H1 (cell line): ENCODE measurements around the gene CDCA7L. TPM values are rescaled to one million over a fixed set of nuclear protein-coding genes. Genes with fewer than 3 reads are reported as not detected.

Experiments used
- CTCF ChIA-PET: fragments of 300-600 bp; sonication (Branson Sonifier 250); formaldehyde crosslinking; loops from one replicate; lab custom pipeline; 2021; ENCODE audit not compliant: partially characterized antibody; lab: Charles Lee
- POLR2A ChIA-PET: fragments of 300-600 bp; sonication (Branson Sonifier 250); formaldehyde crosslinking; loops from one replicate; lab custom pipeline; 2021; ENCODE audit warnings: inconsistent platforms; ENCODE audit not compliant: partially characterized antibody; lab: Charles Lee
- DNase-seq, 2 experiments: peaks; one replicate each; pipeline versions ENCODE4 v3.0.0 to v3.0.0-alpha.2; 2010 to 2022; ENCODE audit warnings: low spot score in 2 of 2, low read depth in 1 of 2, mixed read lengths in 1 of 2
- FAIRE-seq: peaks from 2 replicates; lab custom pipeline; 2011; peaks lifted over from hg19 to GRCh38; lab: Jason Lieb, UNC
- H2AFZ ChIP-seq: 2 replicates; pipeline ENCODE4 v1.8.1; 2012; ENCODE audit warnings: low read length, inconsistent platforms
- H2AK5ac ChIP-seq: 2 replicates; pipeline ENCODE4 v1.6.1; 2013; ENCODE audit warnings: low read depth, low read length
- H2BK120ac ChIP-seq: replicated peaks from 2 replicates; pipeline ENCODE3; 2013; ENCODE audit warnings: low read depth, low read length, inconsistent platforms
- H2BK12ac ChIP-seq: 2 replicates; pipeline ENCODE4 v1.6.1; 2013; ENCODE audit warnings: low read depth, low read length
- H2BK15ac ChIP-seq: 2 replicates; pipeline ENCODE4 v1.6.1; 2013; ENCODE audit warnings: low read length
- H2BK20ac ChIP-seq: 2 replicates; pipeline ENCODE4 v1.6.1; 2013; ENCODE audit warnings: low read length
- H2BK5ac ChIP-seq: 2 replicates; pipeline ENCODE4 v1.6.1; 2013; ENCODE audit warnings: low read depth, low read length
- H3K14ac ChIP-seq: 2 replicates; pipeline ENCODE4 v1.6.1; 2013; ENCODE audit warnings: inconsistent platforms; ENCODE audit not compliant: insufficient read length
- H3K18ac ChIP-seq: 2 replicates; pipeline ENCODE4 v1.6.1; 2013; ENCODE audit warnings: low read length; ENCODE audit errors: extremely low read depth
- H3K23ac ChIP-seq: 2 replicates; pipeline ENCODE4 v1.6.1; 2013; ENCODE audit warnings: inconsistent platforms; ENCODE audit not compliant: insufficient read length
- H3K23me2 ChIP-seq: 2 replicates; pipeline ENCODE4 v1.6.1; 2013; ENCODE audit warnings: low read depth, low read length
- H3K27ac ChIP-seq: 2 replicates; pipeline ENCODE4 v1.6.1; 2011; ENCODE audit warnings: low read depth, low read length, inconsistent platforms
- H3K27me3 ChIP-seq, 4 experiments: replicated peaks in 1 of 4; 1 replicate in 1 of 4; 2 replicates in 3 of 4; pipeline versions ENCODE4 v1.6.1 to v1.8.1; 2011 to 2013; ENCODE audit warnings: low read length in 3 of 4, mild to moderate bottlenecking in 3 of 4, inconsistent platforms in 2 of 4, mixed read lengths in 2 of 4, moderate library complexity in 1 of 4; ENCODE audit not compliant: control insufficient read depth in 3 of 4, insufficient read depth in 3 of 4; ENCODE audit errors: extremely low read depth in 1 of 4
- H3K36me3 ChIP-seq, 4 experiments: 2 replicates each; pipeline versions ENCODE4 v1.6.1 to v1.8.1; 2011 to 2013; ENCODE audit warnings: mild to moderate bottlenecking in 4 of 4, low read length in 3 of 4, moderate library complexity in 2 of 4, control low read depth in 1 of 4, inconsistent platforms in 1 of 4; ENCODE audit not compliant: insufficient read depth in 4 of 4, control insufficient read depth in 2 of 4
- H3K4ac ChIP-seq: replicated peaks from 2 replicates; pipeline ENCODE3; 2013; ENCODE audit warnings: low read length, low read depth, mixed read lengths, inconsistent platforms; ENCODE audit not compliant: insufficient read length
- H3K4me1 ChIP-seq, 4 experiments: replicated peaks in 1 of 4; 1 replicate in 1 of 4; 2 replicates in 3 of 4; pipeline versions ENCODE4 v1.6.1 to v1.8.1; 2011 to 2013; ENCODE audit warnings: low read length in 3 of 4, inconsistent platforms in 2 of 4, mixed read lengths in 1 of 4; ENCODE audit not compliant: insufficient read depth in 4 of 4, control insufficient read depth in 3 of 4
- H3K4me2 ChIP-seq, 2 experiments: 2 replicates each; pipeline versions ENCODE4 v1.6.1 to v1.8.1; 2011 to 2013; ENCODE audit warnings: low read depth in 2 of 2, low read length in 2 of 2, control low read depth in 1 of 2, inconsistent platforms in 1 of 2, mild to moderate bottlenecking in 1 of 2; ENCODE audit not compliant: insufficient read depth in 1 of 2
- H3K4me3 ChIP-seq, 4 experiments: fragments of 200-600, 300-600 bp in 1 of 4; sonication (generic), shearing (Covaris generic), sonication (Bioruptor Twin) in 1 of 4; 2 replicates each; pipeline versions ENCODE4 v1.5.1 to v1.8.1; 2011 to 2016; ENCODE audit warnings: low read length in 4 of 4, low read depth in 3 of 4, control low read depth in 2 of 4, inconsistent platforms in 2 of 4, mild to moderate bottlenecking in 2 of 4, mixed read lengths in 1 of 4, moderate library complexity in 1 of 4; ENCODE audit not compliant: insufficient read depth in 2 of 4; ENCODE audit errors: extremely low read depth in 1 of 4
- H3K56ac ChIP-seq: replicated peaks from 2 replicates; pipeline ENCODE3; 2013; ENCODE audit warnings: low read depth, mild to moderate bottlenecking, mixed read lengths, low read length, inconsistent platforms; ENCODE audit not compliant: insufficient read length
- H3K79me1 ChIP-seq: 2 replicates; pipeline ENCODE4 v1.6.1; 2013; ENCODE audit warnings: low read depth, low read length, control low read depth
- H3K79me2 ChIP-seq, 2 experiments: 2 replicates each; pipeline versions ENCODE4 v1.6.1 to v1.8.1; 2012 to 2013; ENCODE audit warnings: low read length in 2 of 2, mild to moderate bottlenecking in 2 of 2, inconsistent platforms in 1 of 2; ENCODE audit not compliant: insufficient read depth in 2 of 2, control insufficient read depth in 1 of 2
- H3K9ac ChIP-seq, 4 experiments: replicated peaks in 1 of 4; 1 replicate in 1 of 4; 2 replicates in 3 of 4; pipeline versions ENCODE4 v1.6.1 to v1.8.1; 2011 to 2013; ENCODE audit warnings: low read depth in 3 of 4, low read length in 3 of 4, control low read depth in 2 of 4, mild to moderate bottlenecking in 2 of 4, moderate library complexity in 2 of 4, inconsistent platforms in 1 of 4; ENCODE audit errors: extremely low read depth in 1 of 4
- H3K9me3 ChIP-seq, 2 experiments: 2 replicates each; pipeline versions ENCODE4 v1.6.1 to v1.8.1; 2012 to 2013; ENCODE audit warnings: mild to moderate bottlenecking in 2 of 2, moderate library complexity in 2 of 2, control low read depth in 1 of 2, inconsistent platforms in 1 of 2, low read depth in 1 of 2, low read length in 1 of 2, mixed read lengths in 1 of 2; ENCODE audit not compliant: insufficient read depth in 2 of 2
- H4K20me1 ChIP-seq, 2 experiments: replicated peaks in 1 of 2; 2 replicates each; pipeline versions ENCODE3 to v1.8.1; 2011 to 2013; ENCODE audit warnings: inconsistent platforms in 2 of 2, low read length in 2 of 2, mild to moderate bottlenecking in 1 of 2; ENCODE audit not compliant: insufficient read depth in 2 of 2, control insufficient read depth in 1 of 2
- H4K5ac ChIP-seq: 2 replicates; pipeline ENCODE4 v1.6.1; 2013; ENCODE audit warnings: low read length, low read depth, mixed read lengths, inconsistent platforms; ENCODE audit not compliant: insufficient read length
- H4K8ac ChIP-seq: 2 replicates; pipeline ENCODE4 v1.8.0; 2013; ENCODE audit warnings: mild to moderate bottlenecking, moderate library complexity, low read length, inconsistent platforms; ENCODE audit not compliant: insufficient read depth; ENCODE audit errors: extremely low read depth
- H4K91ac ChIP-seq: replicated peaks from 2 replicates; pipeline ENCODE3; 2013; ENCODE audit warnings: low read length, mixed read lengths, inconsistent platforms; ENCODE audit not compliant: insufficient read length
- RFX5 ChIP-seq: IDR thresholded peaks from 2 replicates; pipeline ENCODE4 v1.6.1; 2011; ENCODE audit warnings: low read depth, low read length, improper control_type of control experiment, borderline replicate concordance
- WGBS, 2 experiments: shearing (Covaris generic) in 1 of 2; methylation state at CpG; one replicate each; pipeline versions ENCODE4 v1.1.6 to v1.1.7; 2013 to 2015; ENCODE audit warnings: low lambda C conversion rate in 2 of 2, mixed read lengths in 2 of 2, inconsistent platforms in 1 of 2, low coverage in 1 of 2, missing lambda C conversion rate in 1 of 2; ENCODE audit not compliant: insufficient replicate concordance in 2 of 2, insufficient coverage in 1 of 2, insufficient read length in 1 of 2; ENCODE audit errors: extremely low coverage in 1 of 2, missing lambda C conversion rate in 1 of 2; 5-methylcytosine and 5-hydroxymethylcytosine counted together
- polyA plus RNA-seq, 7 experiments: library from polyadenylated mRNA; depleted of rRNA in 3 of 7; stranded (reverse) in 5 of 7; unstranded in 2 of 7; fragments of >200 nt in 5 of 7; fragments of 200-250 nt in 2 of 7; gene quantifications; 1 replicate in 5 of 7; 2 replicates in 1 of 7; 4 replicates in 1 of 7; pipeline versions ENCODE4 v1.2.1 to v1.2.3, GENCODE V29; 2011 to 2013; ENCODE audit warnings: missing spikeins in 2 of 7, mixed read lengths in 2 of 7
- total RNA-seq: library from RNA; stranded (reverse); fragmentation: NEBNext Ultra II Directional; extraction: Animal tissue kit (Norgen Biotek cat#: 25700); gene quantifications from 2 replicates; pipeline ENCODE4 v1.2.1, GENCODE V29; 2021

Gene CDCA7L
- total and polyA plus RNA-seq, 2 of the 8 experiments (the other 6 are each of a cell fraction or from before 2014, with no cell fraction given) = 93.8 to 168 TPM

DNA sequence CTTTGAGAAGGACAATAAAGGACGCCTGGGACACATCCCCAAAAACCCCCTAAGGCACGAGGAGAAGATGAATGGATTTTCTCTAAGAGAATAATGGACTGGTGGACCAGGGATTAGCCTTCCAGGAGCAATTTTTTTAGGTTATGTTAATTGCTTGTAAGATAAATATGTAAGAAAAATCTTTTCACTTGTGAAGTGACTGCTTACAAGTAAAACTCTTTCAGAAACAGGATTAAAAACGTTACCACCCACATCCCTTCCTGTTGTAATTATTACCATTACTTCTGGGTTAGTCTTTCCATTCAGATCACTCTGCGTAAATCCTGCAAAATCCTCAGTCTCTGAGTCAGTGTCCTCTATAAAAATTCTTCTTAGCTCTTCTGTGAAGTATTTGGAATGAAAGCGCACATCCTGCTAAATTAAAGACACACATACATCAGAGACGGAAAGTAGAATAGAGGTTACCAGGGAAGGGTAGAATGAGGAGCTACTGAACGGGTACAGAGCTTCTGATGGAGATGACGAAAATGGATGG lies 34.3 kb downstream of the CDCA7L start:
- Histone ChIP-seq H3K9me3 (no peaks in the 10 kb centered on the region), H3K9ac (no peak overlapping the region), H2BK20ac (no peak overlapping the region), H3K27me3 (no peaks in the 10 kb centered on the region), H2BK5ac (no peak overlapping the region), H3K4ac (no peak overlapping the region), H3K18ac (no peak overlapping the region), H3K4me2 (no peak overlapping the region), H2AK5ac (no peak overlapping the region), H4K5ac (no peak overlapping the region), H4K8ac (no peak overlapping the region), H2BK120ac (no peak overlapping the region), H4K91ac (no peak overlapping the region), H3K56ac (no peak overlapping the region), H2AFZ (no peak overlapping the region), H3K4me3 (no peak overlapping the region), H3K79me1 (peaks cover 8% of the 10 kb centered on the region), H2BK12ac (no peak overlapping the region), H3K4me1 (no peaks in the 10 kb centered on the region), H2BK15ac (no peak overlapping the region), H3K23ac (no peak overlapping the region), H3K36me3 (peaks cover 18 to 76% (median 44%) of the 10 kb centered on the region in 4 experiments), H3K27ac (no peak overlapping the region), H3K14ac (no peak overlapping the region), H3K23me2 (no peaks in the 10 kb centered on the region), H4K20me1 (peaks cover 0 to 9% of the 10 kb centered on the region in 2 experiments), H3K79me2 (peaks cover 0 to 8% of the 10 kb centered on the region in 2 experiments; a peak in 2 of 4 replicates)
- no peak for TF ChIP-seq RFX5
- no peak for FAIRE-seq
- 95% methylated on average over 8 of the region's 8 CpGs; no CpG with 5 or more reads in 1 of the 2 experiments for WGBS, 2 experiments
- CTCF ChIA-PET = interaction anchor here (1.0 to 1.2 kb wide), 2 partner anchors 9 to 90 kb away, joined by 3 to 5 read pairs; no protein-coding TSS in a partner anchor
- DNase-seq = no peak
- POLR2A ChIA-PET = no interaction called here
